Type B pancreatic cell (in vitro differentiated cells): ENCODE data around the gene GMDS. TPM values are rescaled to one million over a fixed set of nuclear protein-coding genes. Genes with fewer than 3 reads are reported as not detected.
A peak's percentile ranks its signal among the peaks of the same experiment; 100 is the strongest.

Experiments used
- DNase-seq: peaks from one replicate; pipeline ENCODE4 v3.0.0; 2021; ENCODE audit warnings: mixed read lengths; ENCODE audit not compliant: unreplicated experiment; ENCODE audit errors: extremely low spot score
- H3K27ac Mint-ChIP-seq: 2 replicates; pipeline ENCODE4 v1.8.0; 2021; ENCODE audit warnings: mild to moderate bottlenecking, mixed read lengths
- H3K27me3 Mint-ChIP-seq: 2 replicates; pipeline ENCODE4 v1.8.0; 2021; ENCODE audit warnings: mixed read lengths
- H3K36me3 Mint-ChIP-seq: 2 replicates; pipeline ENCODE4 v1.8.0; 2021; ENCODE audit warnings: mixed read lengths
- H3K4me1 Mint-ChIP-seq: one replicate; pipeline ENCODE4 v1.8.0; 2021; ENCODE audit warnings: mixed read lengths; ENCODE audit not compliant: unreplicated experiment
- H3K4me3 Mint-ChIP-seq: 2 replicates; pipeline ENCODE4 v1.8.0; 2021; ENCODE audit warnings: mild to moderate bottlenecking, mixed read lengths
- H3K9me3 Mint-ChIP-seq: 2 replicates; pipeline ENCODE4 v1.8.0; 2021; ENCODE audit warnings: mixed read lengths
- total RNA-seq: library from RNA; stranded (reverse); gene quantifications from 2 replicates; pipeline ENCODE4 v1.2.1, GENCODE V29; 2021; ENCODE audit warnings: low replicate concordance
- TF ChIP-seq, protein P1 (sequence below): fragments of 200-600 bp; sonication (generic); conservative IDR thresholded peaks from 2 replicates; pipeline ENCODE4 v1.5.0; 2021; ENCODE audit warnings: antibody characterized with exemption, mild to moderate bottlenecking

Gene GMDS
- total RNA-seq, 1 donor from 2014 or later = 41.3 TPM

GRCh38 chr6:1962201-1962600, 283.2 kb downstream of the GMDS start:
- Mint-ChIP-seq H3K36me3 (peaks cover 5% of the 10 kb centered on the region), H3K27me3 (no peaks in the 10 kb centered on the region), H3K4me3 (no peak overlapping the region), H3K27ac (no peak overlapping the region), H3K9me3 (no peaks in the 10 kb centered on the region), H3K4me1 (peaks cover 4% of the 10 kb centered on the region)
- DNase-seq = no peak
- TF ChIP-seq, protein P1, sequence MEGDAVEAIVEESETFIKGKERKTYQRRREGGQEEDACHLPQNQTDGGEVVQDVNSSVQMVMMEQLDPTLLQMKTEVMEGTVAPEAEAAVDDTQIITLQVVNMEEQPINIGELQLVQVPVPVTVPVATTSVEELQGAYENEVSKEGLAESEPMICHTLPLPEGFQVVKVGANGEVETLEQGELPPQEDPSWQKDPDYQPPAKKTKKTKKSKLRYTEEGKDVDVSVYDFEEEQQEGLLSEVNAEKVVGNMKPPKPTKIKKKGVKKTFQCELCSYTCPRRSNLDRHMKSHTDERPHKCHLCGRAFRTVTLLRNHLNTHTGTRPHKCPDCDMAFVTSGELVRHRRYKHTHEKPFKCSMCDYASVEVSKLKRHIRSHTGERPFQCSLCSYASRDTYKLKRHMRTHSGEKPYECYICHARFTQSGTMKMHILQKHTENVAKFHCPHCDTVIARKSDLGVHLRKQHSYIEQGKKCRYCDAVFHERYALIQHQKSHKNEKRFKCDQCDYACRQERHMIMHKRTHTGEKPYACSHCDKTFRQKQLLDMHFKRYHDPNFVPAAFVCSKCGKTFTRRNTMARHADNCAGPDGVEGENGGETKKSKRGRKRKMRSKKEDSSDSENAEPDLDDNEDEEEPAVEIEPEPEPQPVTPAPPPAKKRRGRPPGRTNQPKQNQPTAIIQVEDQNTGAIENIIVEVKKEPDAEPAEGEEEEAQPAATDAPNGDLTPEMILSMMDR = no peak

DNA sequence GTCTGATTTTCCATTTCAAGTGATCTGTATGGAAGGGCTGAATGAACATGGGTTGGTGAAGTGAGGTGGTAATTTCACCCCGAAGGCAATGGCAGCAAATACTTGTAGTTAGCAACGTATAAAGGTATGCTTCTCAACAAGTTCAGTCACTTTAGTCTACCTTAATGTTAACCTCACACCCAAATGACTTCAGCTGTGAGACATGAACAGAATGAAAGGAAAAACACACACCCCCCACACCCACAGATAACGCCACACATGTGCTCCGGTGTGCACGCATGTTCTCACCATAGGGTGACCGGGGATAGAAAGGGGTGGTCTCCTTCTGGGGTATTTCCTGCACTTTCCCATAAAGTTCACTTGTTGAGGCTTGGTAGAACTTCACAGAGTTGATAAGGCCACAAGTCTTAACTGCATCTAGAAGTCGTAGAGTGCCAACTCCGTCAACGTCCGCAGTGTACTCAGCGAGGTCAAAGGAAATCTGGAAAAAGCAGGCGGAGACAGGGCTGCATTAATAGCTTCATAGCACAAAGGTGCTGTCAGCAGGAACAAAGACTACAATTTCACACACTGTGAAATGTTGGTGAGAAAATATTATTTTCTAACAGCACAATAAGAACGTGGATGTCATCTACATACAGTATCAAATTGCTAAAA, 284.8 kb downstream of the GMDS start:
- Mint-ChIP-seq H3K36me3 (no peaks in the 10 kb centered on the region), H3K9me3 (no peaks in the 10 kb centered on the region), H3K27me3 (no peaks in the 10 kb centered on the region), H3K4me1 (peaks cover 4% of the 10 kb centered on the region), H3K4me3 (peak overlapping the region; percentile 37), H3K27ac (peak overlapping the region; percentile 93)
- DNase-seq = no peak
- TF ChIP-seq, protein P1 = no peak

- H3K4me1 Mint-ChIP-seq = peaks cover 4% of the 10 kb centered on the region
- TF ChIP-seq, protein P1 = no peak
- no peaks in the 10 kb centered on the region for H3K27me3 Mint-ChIP-seq
- no peak overlapping the region for H3K4me3 Mint-ChIP-seq
- H3K9me3 Mint-ChIP-seq = no peaks in the 10 kb centered on the region
- H3K36me3 Mint-ChIP-seq = no peaks in the 10 kb centered on the region
- DNase-seq = no peak
- no peak overlapping the region for H3K27ac Mint-ChIP-seq
Measured at GRCh38 chr6:1958257-1958656, 287.1 kb downstream of the GMDS start.

- TF ChIP-seq, protein P1 = no peak
- Mint-ChIP-seq H3K36me3 (no peaks in the 10 kb centered on the region), H3K9me3 (no peaks in the 10 kb centered on the region), H3K4me1 (peaks cover 4% of the 10 kb centered on the region), H3K27ac (no peak overlapping the region), H3K4me3 (no peak overlapping the region), H3K27me3 (no peaks in the 10 kb centered on the region)
- DNase-seq = no peak
Measured at GRCh38 chr6:1957746-1958145, 287.7 kb downstream of the GMDS start.

GRCh38 chr6:1952740-1953360, 292.6 kb downstream of the GMDS start:
- peaks cover 4% of the 10 kb centered on the region for H3K36me3 Mint-ChIP-seq
- no peaks in the 10 kb centered on the region for H3K4me1 Mint-ChIP-seq
- H3K9me3 Mint-ChIP-seq = no peaks in the 10 kb centered on the region
- H3K27me3 Mint-ChIP-seq = no peaks in the 10 kb centered on the region
- TF ChIP-seq, protein P1 = no peak
- no peak overlapping the region for H3K27ac Mint-ChIP-seq
- DNase-seq = no peak
- H3K4me3 Mint-ChIP-seq = no peak overlapping the region
